ENCODE measurements around the gene IMMP1L. TPM values are rescaled to one million over a fixed set of nuclear protein-coding genes. Genes with fewer than 3 reads are reported as not detected.

The IMMP1L gene
- polyA plus RNA-seq, 2 of the 4 experiments (the other 2 are of a cell fraction), result 96.5 to 135 TPM

GRCh38 chr11:31419138-31419537 lies 90.3 kb downstream of the IMMP1L start (continued):
- TF ChIP-seq HES2 (IDR thresholded peaks at IDR 0.05), result no peak

DNA sequence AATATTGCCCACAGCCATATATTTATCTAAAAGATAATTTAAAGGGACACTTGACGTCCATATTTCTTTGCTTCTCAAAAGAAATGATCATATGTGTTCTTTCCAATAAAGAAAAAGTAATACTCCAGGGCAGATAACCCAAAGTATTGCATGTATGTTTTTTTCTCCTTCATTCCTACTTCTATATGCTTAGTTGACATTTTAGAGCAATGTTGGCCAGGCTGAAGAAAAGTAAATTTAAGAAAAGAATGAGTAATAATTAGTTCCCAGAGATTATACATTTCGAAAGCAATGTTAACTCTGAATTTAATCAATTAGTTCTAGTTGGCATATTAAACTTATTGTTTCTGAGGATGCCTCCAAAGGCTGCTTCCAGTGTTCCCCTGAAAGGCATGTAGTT lies 91.6 kb downstream of the IMMP1L start:
- H3K4me1 ChIP-seq, result no peaks in the 10 kb centered on the region
- H3K9me3 ChIP-seq, result no peaks in the 10 kb centered on the region
- FAIRE-seq (no peak), DNase-seq (ENCODE audit: low read depth in 1 of 2, low spot score in 1 of 2) (no peak), ATAC-seq (no peak)
- no peak overlapping the region for H3K27ac ChIP-seq
- ChIA-PET POLR2A (no interaction called here), CTCF (interaction anchor here (0.6 to 1.0 kb wide), 2 partner anchors 22 to 592 kb away, joined by 3 read pairs; no protein-coding TSS in a partner anchor)
- WGBS (ENCODE audit: missing lambda C conversion rate), result 91% methylated on average over 2 of the region's 2 CpGs
- H3K4me2 ChIP-seq, result no peak overlapping the region
- TF ChIP-seq MYC (IDR thresholded peaks at IDR 0.05; ENCODE audit: borderline replicate concordance, low read length) (no peak), ATOH8 (CRISPR knock-in tag; IDR thresholded peaks at IDR 0.05; ENCODE audit: low read depth) (no peak), MAFK (IDR thresholded peaks at IDR 0.05; ENCODE audit: partially characterized antibody) (peak; percentile 15)
- H3K4me3 ChIP-seq, result no peak overlapping the region

DNA sequence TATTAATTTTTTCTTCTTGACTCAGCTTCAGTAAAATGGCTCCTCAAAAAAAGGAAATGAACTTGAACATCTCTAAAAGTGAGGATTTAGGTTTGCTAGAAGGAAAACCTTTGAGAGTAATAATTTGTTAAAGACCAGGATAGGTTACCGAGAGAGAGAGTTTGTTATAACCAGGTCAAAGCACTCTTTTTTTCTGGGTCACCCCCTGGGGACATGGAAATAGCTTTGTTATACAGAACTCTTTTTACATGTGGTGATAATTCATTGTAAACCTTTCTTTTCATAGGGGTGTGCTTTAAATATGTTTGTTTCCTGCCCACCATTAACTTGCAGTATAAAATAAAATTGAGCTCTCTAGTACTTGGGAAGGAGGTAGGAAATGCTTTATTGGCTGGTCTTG lies 92.1 kb downstream of the IMMP1L start:
- ATAC-seq (no peak), FAIRE-seq (no peak), DNase-seq (ENCODE audit: low read depth in 1 of 2, low spot score in 1 of 2) (no peak)
- TF ChIP-seq, protein P1, sequence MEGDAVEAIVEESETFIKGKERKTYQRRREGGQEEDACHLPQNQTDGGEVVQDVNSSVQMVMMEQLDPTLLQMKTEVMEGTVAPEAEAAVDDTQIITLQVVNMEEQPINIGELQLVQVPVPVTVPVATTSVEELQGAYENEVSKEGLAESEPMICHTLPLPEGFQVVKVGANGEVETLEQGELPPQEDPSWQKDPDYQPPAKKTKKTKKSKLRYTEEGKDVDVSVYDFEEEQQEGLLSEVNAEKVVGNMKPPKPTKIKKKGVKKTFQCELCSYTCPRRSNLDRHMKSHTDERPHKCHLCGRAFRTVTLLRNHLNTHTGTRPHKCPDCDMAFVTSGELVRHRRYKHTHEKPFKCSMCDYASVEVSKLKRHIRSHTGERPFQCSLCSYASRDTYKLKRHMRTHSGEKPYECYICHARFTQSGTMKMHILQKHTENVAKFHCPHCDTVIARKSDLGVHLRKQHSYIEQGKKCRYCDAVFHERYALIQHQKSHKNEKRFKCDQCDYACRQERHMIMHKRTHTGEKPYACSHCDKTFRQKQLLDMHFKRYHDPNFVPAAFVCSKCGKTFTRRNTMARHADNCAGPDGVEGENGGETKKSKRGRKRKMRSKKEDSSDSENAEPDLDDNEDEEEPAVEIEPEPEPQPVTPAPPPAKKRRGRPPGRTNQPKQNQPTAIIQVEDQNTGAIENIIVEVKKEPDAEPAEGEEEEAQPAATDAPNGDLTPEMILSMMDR (IDR thresholded peaks at IDR 0.05), result no peak
- TF ChIP-seq MAFK (IDR thresholded peaks at IDR 0.05; ENCODE audit: partially characterized antibody) (no peak), ESRRA (IDR thresholded peaks at IDR 0.05; ENCODE audit: borderline replicate concordance, low read length) (no peak), HOXB5 (CRISPR knock-in tag; IDR thresholded peaks at IDR 0.05) (no peak), ZC3H11A (IDR thresholded peaks at IDR 0.05) (no peak), POLR2AphosphoS2 (conservative IDR thresholded peaks at IDR 0.05; ENCODE audit: low read length) (no peak)
- WGBS (ENCODE audit: missing lambda C conversion rate), result 88% methylated on average over 1 of the region's 1 CpG
- Histone ChIP-seq H3K4me2 (no peak overlapping the region), H3K27ac (no peak overlapping the region), H3K4me1 (no peaks in the 10 kb centered on the region), H3K4me3 (no peak overlapping the region), H3K9me3 (no peaks in the 10 kb centered on the region)
- POLR2A ChIA-PET, result no interaction called here
- CTCF ChIA-PET, result interaction anchor here (0.6 to 1.4 kb wide), 4 partner anchors 21 to 815 kb away, joined by 3 to 4 read pairs (median 3); no protein-coding TSS in a partner anchor

- H3K27ac ChIP-seq, result no peak overlapping the region
- H3K9me3 ChIP-seq, result no peaks in the 10 kb centered on the region
- DNase-seq (ENCODE audit: low read depth in 1 of 2, low spot score in 1 of 2), result no peak
- no peak for ATAC-seq
- CTCF ChIA-PET, result interaction anchor here (1.0 kb wide), 1 partner anchor 28 kb away, joined by 3 read pairs; no protein-coding TSS in a partner anchor
- no peak for TF ChIP-seq NFE2L2 (conservative IDR thresholded peaks at IDR 0.05; ENCODE audit: low read length)
- no peak for TF ChIP-seq TP53 (CRISPR knock-in tag; IDR thresholded peaks at IDR 0.05)
- TF ChIP-seq ZNF302 (CRISPR knock-in tag; IDR thresholded peaks at IDR 0.05), result no peak
- TF ChIP-seq HEYL (CRISPR knock-in tag; IDR thresholded peaks at IDR 0.05), result no peak
- TF ChIP-seq ZSCAN20 (CRISPR knock-in tag; IDR thresholded peaks at IDR 0.05), result no peak
- TF ChIP-seq KDM1A (IDR thresholded peaks at IDR 0.05; ENCODE audit: low read depth), result no peak
- TF ChIP-seq, protein P2, sequence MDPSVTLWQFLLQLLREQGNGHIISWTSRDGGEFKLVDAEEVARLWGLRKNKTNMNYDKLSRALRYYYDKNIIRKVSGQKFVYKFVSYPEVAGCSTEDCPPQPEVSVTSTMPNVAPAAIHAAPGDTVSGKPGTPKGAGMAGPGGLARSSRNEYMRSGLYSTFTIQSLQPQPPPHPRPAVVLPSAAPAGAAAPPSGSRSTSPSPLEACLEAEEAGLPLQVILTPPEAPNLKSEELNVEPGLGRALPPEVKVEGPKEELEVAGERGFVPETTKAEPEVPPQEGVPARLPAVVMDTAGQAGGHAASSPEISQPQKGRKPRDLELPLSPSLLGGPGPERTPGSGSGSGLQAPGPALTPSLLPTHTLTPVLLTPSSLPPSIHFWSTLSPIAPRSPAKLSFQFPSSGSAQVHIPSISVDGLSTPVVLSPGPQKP (IDR thresholded peaks at IDR 0.05; ENCODE audit: low read depth, low read length), result no peak
- TF ChIP-seq POLR2AphosphoS2 (conservative IDR thresholded peaks at IDR 0.05; ENCODE audit: low read length), result no peak
- TF ChIP-seq POLR2A (IDR thresholded peaks at IDR 0.05; ENCODE audit: low read length), result no peak
- TF ChIP-seq EHMT2 (IDR thresholded peaks at IDR 0.05; ENCODE audit: low read depth), result no peak
- TF ChIP-seq ESRRA (IDR thresholded peaks at IDR 0.05; ENCODE audit: borderline replicate concordance, low read length), result no peak
- TF ChIP-seq PBX3 (IDR thresholded peaks at IDR 0.05), result no peak
- no peak for TF ChIP-seq NPAS2 (CRISPR knock-in tag; IDR thresholded peaks at IDR 0.05; ENCODE audit: borderline replicate concordance)
- no peak for FAIRE-seq
- H3K4me3 ChIP-seq, result no peak overlapping the region
- no peak overlapping the region for H3K4me2 ChIP-seq
- WGBS (ENCODE audit: missing lambda C conversion rate), result 77% methylated on average over 4 of the region's 4 CpGs
- no peaks in the 10 kb centered on the region for H3K4me1 ChIP-seq
- POLR2A ChIA-PET, result no interaction called here
Measured at GRCh38 chr11:31415435-31415834, 94.0 kb downstream of the IMMP1L start.

All from A549 (cell line).